K562 (cell line): ENCODE measurements around the gene DMD. TPM values are rescaled to one million over a fixed set of nuclear protein-coding genes. Genes with fewer than 3 reads are reported as not detected.

Experiments
- ATAC-seq: fragments of 200-7000 bp; cut with Tn5 transposase; 3 replicates; pipeline ENCODE4 v1.9.1; 2020; ENCODE audit warnings: moderate library complexity
- BruUV-seq: library from RNA; stranded (reverse); fragments of 400-500 nt; replicated peaks from 2 replicates; lab custom pipeline; 2021; lab: Mats Ljungman, UMichigan
- CTCF ChIA-PET: fragments of 300-600 bp; formaldehyde crosslinking; extraction: SDS; loops from one replicate; lab custom pipeline; 2021; ENCODE audit warnings: low intra/inter-chr PET ratio; lab: Yijun Ruan, JAX
- POLR2A ChIA-PET: fragments of 300-600, 350-650 bp; sonication (Branson Sonifier 250); formaldehyde crosslinking; extraction: SDS; loops from one replicate; lab custom pipeline; 2021; ENCODE audit warnings: antibody characterized with exemption, inconsistent platforms; lab: Yijun Ruan, JAX
- DNase-seq, 4 experiments: peaks; one replicate each; pipeline versions ENCODE4 v3.0.0 to v3.0.0-alpha.2; 2011 to 2018; ENCODE audit warnings: low spot score in 3 of 4, mixed read lengths in 3 of 4; ENCODE audit errors: extremely low read depth in 1 of 4
- FAIRE-seq: peaks from 2 replicates; lab custom pipeline; 2011; peaks lifted over from hg19 to GRCh38; lab: Jason Lieb, UNC
- H2AFZ ChIP-seq: 2 replicates; pipeline ENCODE4 v1.6.0; 2011; ENCODE audit warnings: low read depth, low read length, control low read depth, inconsistent platforms
- H3K27ac ChIP-seq: fragments of 200-600 bp; 3 replicates; pipeline ENCODE4 v1.8.0; 2011; ENCODE audit warnings: low read depth, mild to moderate bottlenecking, control low read depth, inconsistent platforms, low read length, moderate library complexity, mixed read lengths; ENCODE audit errors: extremely low read depth
- H3K27me3 ChIP-seq, 2 experiments: fragments of 300-600 bp in 1 of 2; 2 replicates in 1 of 2; 3 replicates in 1 of 2; pipeline versions ENCODE4 v1.6.0 to v1.8.0; 2011; ENCODE audit warnings: inconsistent platforms in 2 of 2, low read length in 2 of 2, mild to moderate bottlenecking in 1 of 2, mixed read lengths in 1 of 2, moderate library complexity in 1 of 2; ENCODE audit not compliant: control insufficient read depth in 2 of 2, insufficient read depth in 2 of 2
- H3K36me3 ChIP-seq: fragments of 300-600 bp; 3 replicates; pipeline ENCODE4 v1.8.0; 2011; ENCODE audit warnings: mild to moderate bottlenecking, low read length, inconsistent platforms; ENCODE audit not compliant: control insufficient read depth, insufficient read depth
- H3K4me1 ChIP-seq, 2 experiments: fragments of 200-600 bp in 1 of 2; replicated peaks in 1 of 2; 2 replicates in 1 of 2; 3 replicates in 1 of 2; pipeline versions ENCODE4 v1.5.1 to v1.8.0; 2011; ENCODE audit warnings: inconsistent platforms in 2 of 2, low read length in 2 of 2, mild to moderate bottlenecking in 1 of 2, mixed read lengths in 1 of 2, moderate library complexity in 1 of 2; ENCODE audit not compliant: control insufficient read depth in 2 of 2, insufficient read depth in 2 of 2
- H3K4me2 ChIP-seq: 2 replicates; pipeline ENCODE4 v1.6.1; 2011; ENCODE audit warnings: low read length, control low read depth, inconsistent platforms, mixed read lengths; ENCODE audit not compliant: insufficient read depth
- H3K4me3 ChIP-seq: fragments of 200-600 bp; sonication (generic), shearing (Covaris generic); 2 replicates; pipeline ENCODE4 v1.5.1; 2016; ENCODE audit warnings: control low read depth, inconsistent platforms
- H3K79me2 ChIP-seq: fragments of 200-600 bp; 3 replicates; pipeline ENCODE4 v1.8.0; 2011; ENCODE audit warnings: low read length, inconsistent platforms; ENCODE audit not compliant: control insufficient read depth, insufficient read depth
- H3K9ac ChIP-seq, 2 experiments: 2 replicates each; pipeline versions ENCODE4 v1.6.0 to v1.6.1; 2011; ENCODE audit warnings: low read depth in 2 of 2, low read length in 2 of 2, control low read depth in 1 of 2, inconsistent platforms in 1 of 2, mild to moderate bottlenecking in 1 of 2, mixed read lengths in 1 of 2; ENCODE audit not compliant: insufficient read depth in 1 of 2
- H3K9me1 ChIP-seq: one replicate; pipeline ENCODE4 v1.6.0; 2011; ENCODE audit warnings: inconsistent platforms, mild to moderate bottlenecking, low read length, moderate library complexity; ENCODE audit not compliant: control insufficient read depth, insufficient read depth
- H3K9me3 ChIP-seq: replicated peaks from 2 replicates; pipeline ENCODE4 v1.5.1; 2011; ENCODE audit warnings: low read depth, low read length, inconsistent platforms; ENCODE audit not compliant: control insufficient read depth, insufficient read depth
- H4K20me1 ChIP-seq: replicated peaks from 2 replicates; pipeline ENCODE4 v1.6.1; 2011; ENCODE audit warnings: low read length, inconsistent platforms, mixed read lengths; ENCODE audit not compliant: control insufficient read depth, insufficient read depth
- CXXC5 ChIP-seq: fragments of 250-450 bp; sonication (Bioruptor Pico); IDR thresholded peaks from 2 replicates; pipeline ENCODE4 v1.8.0; 2022; ENCODE audit warnings: inconsistent platforms, mild to moderate bottlenecking, moderate library complexity
- FIP1L1 ChIP-seq: fragments of 200-400 bp; formaldehyde crosslinking; IDR thresholded peaks from 2 replicates; pipeline ENCODE4 v1.6.1; 2018; ENCODE audit warnings: mild to moderate bottlenecking, low read depth, low read length; ENCODE audit not compliant: poor library complexity, severe bottlenecking
- HES1 ChIP-seq: fragments of 450-650 bp; IDR thresholded peaks from 2 replicates; pipeline ENCODE4 v1.6.1; 2016; ENCODE audit warnings: low read depth, mild to moderate bottlenecking, moderate library complexity
- MAZ ChIP-seq, 2 experiments: fragments of 450-650 bp in 1 of 2; sonication (generic) in 1 of 2; formaldehyde crosslinking; IDR thresholded peaks in 1 of 2; conservative IDR thresholded peaks in 1 of 2; 2 replicates each; pipeline versions ENCODE4 v1.4.0 to v1.5.0; 2020; ENCODE audit warnings: mild to moderate bottlenecking in 1 of 2, missing genetic modification reagents in 1 of 2
- MCM7 ChIP-seq, 2 experiments: fragments of 450-650 bp; IDR thresholded peaks; 2 replicates each; pipeline ENCODE4 v1.6.1; 2016 to 2018
- SMAD4 ChIP-seq: fragments of 250-450 bp; sonication (Bioruptor Pico); conservative IDR thresholded peaks from 2 replicates; pipeline ENCODE4 v1.8.0; 2021; ENCODE audit warnings: inconsistent platforms, mild to moderate bottlenecking, moderate library complexity
- ZNF24 ChIP-seq: fragments of 450-650 bp; IDR thresholded peaks from 2 replicates; pipeline ENCODE4 v1.6.1; 2016
- ZNF277 ChIP-seq: fragments of 250-450 bp; sonication (Bioruptor Pico); IDR thresholded peaks from 2 replicates; pipeline ENCODE4 v1.8.0; 2022; ENCODE audit warnings: inconsistent platforms, mild to moderate bottlenecking, moderate library complexity, borderline replicate concordance
- WGBS: fragments of 100-300 bp; shearing (Covaris generic); methylation state at CpG from one replicate; pipeline ENCODE4 v1.1.6; 2016; ENCODE audit warnings: low coverage, mixed read lengths; ENCODE audit not compliant: insufficient coverage; ENCODE audit errors: missing lambda C conversion rate; 5-methylcytosine and 5-hydroxymethylcytosine counted together
- in situ Hi-C: fragments of 300-500 bp; cut with MboI; formaldehyde crosslinking; loops from 4 replicates; pipeline ENCODE4 v1.15.0; 2018; ENCODE audit warnings: inconsistent platforms, mixed read lengths
- intact Hi-C: fragments of 100-400 bp; cut with micrococcal nuclease; formaldehyde crosslinking; loops from 2 replicates; pipeline ENCODE4 v1.14.2; 2022
- polyA plus RNA-seq, 8 experiments: library from polyadenylated mRNA; depleted of rRNA in 4 of 8; stranded (reverse) in 5 of 8; unstranded in 3 of 8; fragments of >200 nt; fragmentation: Nextera tagmentation in 2 of 8; fragmentation: Illumina TruSeq in 1 of 8; extraction: Ambion mirVana in 2 of 8; extraction: Trizol in 1 of 8; gene quantifications; 2 replicates each; pipeline versions ENCODE4 v1.2.1 to v1.2.3, GENCODE V29; 2011 to 2014; ENCODE audit warnings: inconsistent platforms in 1 of 8, missing spikeins in 1 of 8
- total RNA-seq, 7 experiments: library from RNA; depleted of rRNA in 6 of 7; stranded (reverse); fragments of >200 nt in 6 of 7; fragmentation: Illumina TruSeq in 2 of 7; extraction: Trizol in 2 of 7; gene quantifications; 2 replicates each; pipeline versions ENCODE4 v1.2.1 to v1.2.3, GENCODE V29; 2011 to 2021; ENCODE audit warnings: low replicate concordance in 1 of 7

DMD gene
- total and polyA plus RNA-seq, 9 of the 15 experiments (the other 6 are each of a cell fraction or from before 2014, with no cell fraction given): 3.8 to 20.4 (median 11.4) TPM

- H3K4me2 ChIP-seq: no peak overlapping the region
- H3K9me3 ChIP-seq: no peaks in the 10 kb centered on the region
- CTCF ChIA-PET: no interaction called here
- H3K27ac ChIP-seq: no peak overlapping the region
- no peaks in the 10 kb centered on the region for H3K79me2 ChIP-seq
- no peak overlapping the region for H2AFZ ChIP-seq
- DNase-seq: no peak
- H3K4me3 ChIP-seq: no peak overlapping the region
- no peaks in the 10 kb centered on the region for H3K4me1 ChIP-seq
- in situ Hi-C loops: no loop called here
- H4K20me1 ChIP-seq: no peaks in the 10 kb centered on the region
- ATAC-seq: no peak
- no peak for FAIRE-seq
- intact Hi-C loops: no loop called here
- no peaks in the 10 kb centered on the region for H3K9me1 ChIP-seq
- POLR2A ChIA-PET: no interaction called here
- 0% methylated on average over 2 of the region's 2 CpGs for WGBS
- no peaks in the 10 kb centered on the region for H3K27me3 ChIP-seq
- H3K9ac ChIP-seq: no peak overlapping the region
- no peak for TF ChIP-seq MCM7 (IDR thresholded peaks at IDR 0.05)
- TF ChIP-seq CXXC5: no peak
- TF ChIP-seq ZNF24: no peak
- no peak for TF ChIP-seq HES1
- no peak for TF ChIP-seq SMAD4 (CRISPR knock-in tag)
- TF ChIP-seq ZNF277 (CRISPR knock-in tag): no peak
- no peak for TF ChIP-seq FIP1L1
- TF ChIP-seq MAZ (CRISPR knock-in tag; conservative IDR thresholded peaks at IDR 0.05 in 1 of 2, IDR thresholded peaks at IDR 0.05 in 1 of 2): no peak
- BruUV-seq: no TSS peak
- no peaks in the 10 kb centered on the region for H3K36me3 ChIP-seq
These were observed 815.5 kb downstream of the DMD start for GRCh38 chrX:32395878-32396277.
